GM06990 (cell line): Measurements from ENCODE around the gene ARHGEF17.
"Not testable (repeated sequence)": the region's sequence is repeated elsewhere in the genome, so short reads cannot be mapped to it uniquely, and the experiment has no call there.

Experiments
- DNase-seq: peaks from one replicate; pipeline ENCODE4 v3.0.0-alpha.2; 2011; ENCODE audit not compliant: insufficient read length; ENCODE audit errors: extremely low read depth
- H3K27me3 ChIP-seq: replicated peaks from 2 replicates; pipeline ENCODE4 v1.6.0; 2011; ENCODE audit warnings: low read length; ENCODE audit not compliant: control insufficient read depth, insufficient read depth
- H3K36me3 ChIP-seq: 2 replicates; pipeline ENCODE4 v1.5.1; 2011; ENCODE audit warnings: low read length; ENCODE audit not compliant: control insufficient read depth, insufficient read depth
- H3K4me3 ChIP-seq: replicated peaks from 2 replicates; pipeline ENCODE4 v1.5.1; 2011; ENCODE audit warnings: low read depth, mild to moderate bottlenecking, control low read depth, low read length
- CTCF ChIP-seq: IDR thresholded peaks from 2 replicates; pipeline ENCODE4 v1.5.1; 2011; ENCODE audit warnings: low read length, control low read depth, mild to moderate bottlenecking, inconsistent platforms; ENCODE audit not compliant: insufficient read depth, poor library complexity, severe bottlenecking

Gene ARHGEF17

GRCh38 chr11:73267906-73268540 lies 40.1 kb upstream of the ARHGEF17 start:
- no peaks in the 10 kb centered on the region for H3K36me3 ChIP-seq
- H3K4me3 ChIP-seq = no peak overlapping the region
- H3K27me3 ChIP-seq = no peaks in the 10 kb centered on the region
- TF ChIP-seq CTCF = no peak
- DNase-seq = no peak

- no peak for TF ChIP-seq CTCF
- Histone ChIP-seq H3K27me3 (no peaks in the 10 kb centered on the region), H3K4me3 (no peak overlapping the region), H3K36me3 (no peaks in the 10 kb centered on the region)
- no peak for DNase-seq
These were observed 39.3 kb upstream of the ARHGEF17 start for GRCh38 chr11:73268671-73269271.

GRCh38 chr11:73269459-73270015 lies 38.5 kb upstream of the ARHGEF17 start:
- Histone ChIP-seq H3K27me3 (no peaks in the 10 kb centered on the region), H3K4me3 (no peak overlapping the region), H3K36me3 (no peaks in the 10 kb centered on the region)
- no peak for DNase-seq
- no peak for TF ChIP-seq CTCF

DNA sequence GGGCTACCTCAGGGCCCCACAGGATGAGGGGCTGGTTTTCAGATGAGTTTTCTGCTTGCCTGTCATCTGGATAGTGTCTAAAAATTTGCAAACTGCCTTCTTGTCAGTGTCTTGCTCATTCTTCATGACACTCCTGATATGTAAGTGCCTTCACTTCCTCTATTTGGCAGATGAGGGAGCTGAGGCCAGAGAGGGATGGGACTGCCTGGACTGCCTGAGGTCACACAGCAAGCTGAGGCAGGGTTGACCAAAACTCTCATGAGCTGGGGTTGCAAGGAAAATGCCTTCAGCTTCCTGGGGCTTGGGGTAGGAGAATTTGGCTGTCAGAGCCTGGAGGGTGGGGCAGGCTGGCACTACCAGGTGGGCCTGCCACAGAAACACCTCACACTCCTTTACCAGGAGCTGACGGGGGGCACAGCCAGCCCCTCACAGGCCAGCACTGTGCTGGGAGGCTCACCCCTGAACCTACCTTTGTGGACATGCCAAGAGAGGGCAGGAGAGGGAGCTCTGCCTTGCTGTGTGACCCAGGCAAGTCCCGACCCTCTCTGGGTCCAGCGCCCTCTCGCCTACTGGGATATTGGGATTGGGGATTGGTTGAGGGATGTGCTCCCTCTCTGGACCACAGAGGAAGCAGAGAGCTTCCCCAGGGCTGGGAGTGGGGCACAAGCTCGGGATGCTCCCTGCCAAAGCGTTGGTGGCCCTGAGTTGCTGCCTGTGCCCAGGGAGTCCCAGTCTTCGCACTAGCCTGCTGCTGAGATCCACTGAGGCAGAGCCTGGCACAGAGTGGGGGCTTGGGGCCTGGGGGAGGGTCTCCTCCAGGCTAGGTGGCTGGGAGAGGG lies 37.8 kb upstream of the ARHGEF17 start:
- TF ChIP-seq CTCF = peak; percentile 10
- peak; percentile 45 for DNase-seq
- no peaks in the 10 kb centered on the region for H3K27me3 ChIP-seq
- no peaks in the 10 kb centered on the region for H3K36me3 ChIP-seq
- H3K4me3 ChIP-seq = no peak overlapping the region

DNA sequence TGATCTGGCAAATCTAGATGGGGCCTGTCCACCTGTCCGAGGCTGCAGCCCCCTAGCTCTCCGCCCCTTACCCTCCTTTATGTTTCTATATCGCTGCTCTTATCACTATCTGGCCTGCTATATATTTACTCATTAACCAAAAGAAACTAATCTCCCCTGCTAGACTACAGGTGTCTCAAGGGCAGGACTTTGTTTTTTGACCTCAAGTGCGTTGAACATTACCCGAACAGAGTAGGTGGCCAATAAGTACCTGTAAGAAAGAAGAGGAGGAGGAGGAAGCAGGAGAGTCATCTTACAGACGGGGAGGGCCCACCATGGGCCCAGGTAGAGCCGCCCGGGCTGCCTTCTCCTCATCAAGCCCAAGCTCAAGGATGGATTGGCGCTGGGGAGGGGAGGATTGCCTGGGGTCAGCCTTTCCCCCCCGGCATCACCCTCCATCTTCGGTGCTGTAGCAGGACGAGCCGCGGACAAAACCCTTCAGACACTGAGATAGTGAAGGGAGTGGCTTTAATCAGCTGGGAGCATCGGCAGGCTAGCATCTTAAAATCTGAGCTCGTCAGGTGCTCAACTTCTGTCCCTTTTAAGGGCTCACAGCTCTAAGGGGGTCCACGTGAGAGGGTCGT lies 37.1 kb upstream of the ARHGEF17 start:
- H3K4me3 ChIP-seq = no peak overlapping the region
- no peak for DNase-seq
- no peak for TF ChIP-seq CTCF

GRCh38 chr11:73271478-73271865 lies 36.6 kb upstream of the ARHGEF17 start:
- not testable (repeated sequence) for H3K4me3 ChIP-seq, DNase-seq, H3K36me3 ChIP-seq, H3K27me3 ChIP-seq

More for the DNA sequence above, 37.1 kb upstream of the ARHGEF17 start:
- H3K36me3 ChIP-seq = no peaks in the 10 kb centered on the region
- no peaks in the 10 kb centered on the region for H3K27me3 ChIP-seq
